GM19463 (cell line): ENCODE measurements around the gene TPSB2.
"Not testable (repeated sequence)": the region's sequence is repeated elsewhere in the genome, so short reads cannot be mapped to it uniquely, and the experiment has no call there.

Experiments used
- ATAC-seq: cut with Tn5 transposase; IDR thresholded peaks from one replicate; pipeline ENCODE4 v1.9.1; 2021; ENCODE audit warnings: mild to moderate bottlenecking, moderate library complexity; ENCODE audit not compliant: unreplicated experiment

TPSB2 gene

DNA sequence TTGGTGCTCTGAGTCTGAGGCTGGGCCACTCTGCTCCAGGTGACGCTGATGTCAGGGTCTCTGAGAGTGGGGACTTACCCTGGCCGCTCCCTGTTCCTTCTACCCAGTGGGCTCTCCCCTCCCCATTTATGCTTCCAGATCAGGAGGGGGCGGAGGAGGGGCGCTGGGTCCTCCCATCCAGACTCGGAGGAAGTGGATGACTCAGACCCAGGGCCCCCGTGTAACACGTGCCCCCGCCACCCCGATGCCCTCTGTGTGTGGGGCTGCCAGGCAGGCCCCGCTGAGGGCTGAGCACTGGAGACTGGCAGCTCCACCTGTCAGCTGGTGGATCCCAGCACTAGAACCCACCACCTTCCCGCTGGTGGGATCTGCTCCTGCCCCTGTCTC, at the start of gene TPSB2:
TPSB2 (minus strand) TSS at position 101 of the 387 bp plus-strand sequence. CDS start 233 bp downstream, outside the sequence.
- ATAC-seq, result not testable (repeated sequence)

DNA sequence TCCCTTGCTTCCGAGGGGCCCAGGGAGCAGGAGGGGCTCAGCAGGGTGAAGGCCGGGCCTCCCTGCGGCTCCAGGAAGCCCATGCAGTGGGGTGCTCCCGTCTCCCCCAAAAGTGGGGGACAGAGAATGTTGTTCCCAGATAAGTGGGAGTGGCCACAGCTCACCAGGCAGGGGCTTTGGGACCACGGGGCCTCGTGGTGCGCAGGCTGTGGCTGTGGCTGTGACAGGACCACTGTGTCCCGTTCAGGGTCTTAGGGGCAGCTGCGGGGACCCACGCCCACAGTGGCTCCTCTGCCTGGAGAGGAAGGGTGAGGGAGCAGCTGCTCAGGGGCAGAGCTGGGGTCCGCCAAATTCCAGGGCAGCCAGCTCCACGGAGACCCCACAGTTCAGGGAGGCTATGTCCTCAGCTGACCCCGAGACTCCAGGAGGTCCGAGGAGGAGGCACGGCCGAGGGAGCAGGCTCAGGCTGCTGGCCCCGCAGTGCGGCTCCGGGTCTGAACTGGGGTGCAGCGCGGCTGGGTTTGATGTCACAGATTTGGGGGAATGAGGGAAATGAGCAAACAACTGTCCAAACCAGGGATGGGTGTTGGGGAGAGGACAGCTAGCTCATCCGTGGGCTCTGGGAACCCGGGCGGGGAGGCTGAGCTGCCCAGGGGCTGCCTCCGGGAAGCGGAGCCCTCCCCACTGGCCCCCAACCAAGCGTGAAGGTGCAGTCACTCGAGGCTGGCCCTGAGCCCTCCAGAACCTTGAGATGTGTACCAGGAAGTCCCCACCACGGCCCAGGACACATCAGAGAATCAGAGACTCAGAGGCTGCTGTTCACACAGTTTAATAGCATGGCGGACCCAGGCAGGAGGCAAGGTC, 49.3 kb upstream of the TPSB2 start:
- ATAC-seq, result no peak

DNA sequence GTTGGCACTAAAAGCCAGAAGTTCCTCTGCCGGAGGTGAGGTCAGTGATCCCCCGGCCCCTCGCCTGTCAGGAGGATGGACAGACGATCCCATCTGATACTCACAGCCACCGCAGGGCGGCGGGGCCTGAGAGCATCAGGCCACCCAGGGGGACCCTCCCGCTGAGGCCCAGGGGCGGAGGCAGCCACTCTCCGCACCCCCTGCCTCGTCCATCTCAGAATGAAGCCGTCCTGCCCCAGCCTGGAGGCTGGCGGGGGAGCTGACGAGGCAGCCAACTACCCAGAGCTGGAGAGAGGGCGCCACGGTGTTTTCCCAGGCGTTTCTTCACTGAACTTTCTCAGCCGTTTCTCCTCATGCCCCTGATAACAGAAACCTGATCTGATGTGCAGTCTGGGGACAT, 48.5 kb upstream of the TPSB2 start:
- no peak for ATAC-seq

DNA sequence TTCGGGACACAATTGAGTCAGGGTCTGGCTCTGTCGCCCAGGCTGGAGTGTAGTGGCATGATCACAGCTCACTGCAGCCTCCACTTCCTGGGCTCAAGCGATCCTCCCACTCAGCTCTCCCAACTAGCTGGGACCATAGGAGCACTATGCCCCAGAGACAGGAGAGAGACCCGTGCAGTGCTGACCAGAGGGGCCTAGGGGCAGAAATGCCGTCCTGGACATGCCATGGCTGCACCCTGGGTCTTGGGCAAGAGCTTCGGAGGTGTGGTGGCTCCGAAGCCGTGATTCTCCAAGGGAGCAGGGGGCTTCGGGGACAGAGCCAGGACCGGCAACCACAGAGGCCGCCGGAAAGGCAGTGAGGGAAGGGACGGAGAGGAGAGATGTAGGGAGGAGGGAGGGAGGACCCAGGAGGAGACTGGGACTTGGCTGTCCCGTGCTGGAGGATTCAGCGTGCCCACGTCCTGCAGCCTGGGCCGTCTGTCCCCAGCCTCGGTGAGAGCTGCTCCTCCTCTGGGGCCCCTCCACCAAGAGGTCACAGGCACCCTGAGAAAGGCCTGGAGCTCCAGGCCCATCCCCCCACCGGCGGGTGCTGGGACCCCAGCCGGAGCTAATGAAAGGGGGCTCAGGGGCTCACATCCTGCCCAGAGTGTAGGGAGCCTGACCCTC, 47.8 kb upstream of the TPSB2 start:
- ATAC-seq, result no peak

DNA sequence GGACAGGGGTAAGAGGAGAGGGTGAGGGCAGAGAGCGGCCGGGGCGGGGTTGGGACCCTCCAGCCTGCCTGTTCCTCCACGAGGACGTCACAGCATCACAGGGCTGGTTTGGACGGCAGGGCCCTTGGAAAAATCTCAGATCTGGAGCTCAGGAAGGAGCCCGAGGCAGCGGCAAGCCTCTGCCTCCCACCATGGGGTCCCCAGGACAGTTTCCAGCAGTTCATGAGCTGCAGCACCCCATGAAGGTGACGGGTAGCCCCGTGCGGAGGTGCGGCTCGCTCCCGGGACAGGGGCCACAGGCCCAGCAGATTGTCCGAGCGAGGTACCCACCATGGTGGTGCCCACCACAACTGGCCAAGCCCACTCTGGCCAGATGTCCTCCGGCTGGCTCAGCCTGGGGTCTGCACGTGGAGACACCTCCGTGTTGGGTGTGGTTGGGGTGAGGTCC, 47.2 kb upstream of the TPSB2 start:
- no peak for ATAC-seq

DNA sequence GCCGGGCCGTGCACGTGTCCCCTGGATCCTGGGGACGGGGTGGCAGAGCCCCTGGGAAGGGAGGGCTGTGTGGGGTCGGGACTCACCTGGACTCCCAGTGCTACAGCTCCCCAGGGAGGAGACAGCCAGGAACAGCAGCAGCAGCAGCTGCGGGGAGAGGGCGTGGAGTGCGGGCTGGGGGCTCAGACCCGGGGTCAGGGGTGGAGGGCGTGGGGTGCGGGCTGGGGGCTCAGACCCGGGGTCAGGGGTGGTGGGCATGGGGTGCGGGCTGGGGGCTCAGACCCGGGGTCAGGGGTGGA, 46.5 kb upstream of the TPSB2 start:
- ATAC-seq, result no peak

DNA sequence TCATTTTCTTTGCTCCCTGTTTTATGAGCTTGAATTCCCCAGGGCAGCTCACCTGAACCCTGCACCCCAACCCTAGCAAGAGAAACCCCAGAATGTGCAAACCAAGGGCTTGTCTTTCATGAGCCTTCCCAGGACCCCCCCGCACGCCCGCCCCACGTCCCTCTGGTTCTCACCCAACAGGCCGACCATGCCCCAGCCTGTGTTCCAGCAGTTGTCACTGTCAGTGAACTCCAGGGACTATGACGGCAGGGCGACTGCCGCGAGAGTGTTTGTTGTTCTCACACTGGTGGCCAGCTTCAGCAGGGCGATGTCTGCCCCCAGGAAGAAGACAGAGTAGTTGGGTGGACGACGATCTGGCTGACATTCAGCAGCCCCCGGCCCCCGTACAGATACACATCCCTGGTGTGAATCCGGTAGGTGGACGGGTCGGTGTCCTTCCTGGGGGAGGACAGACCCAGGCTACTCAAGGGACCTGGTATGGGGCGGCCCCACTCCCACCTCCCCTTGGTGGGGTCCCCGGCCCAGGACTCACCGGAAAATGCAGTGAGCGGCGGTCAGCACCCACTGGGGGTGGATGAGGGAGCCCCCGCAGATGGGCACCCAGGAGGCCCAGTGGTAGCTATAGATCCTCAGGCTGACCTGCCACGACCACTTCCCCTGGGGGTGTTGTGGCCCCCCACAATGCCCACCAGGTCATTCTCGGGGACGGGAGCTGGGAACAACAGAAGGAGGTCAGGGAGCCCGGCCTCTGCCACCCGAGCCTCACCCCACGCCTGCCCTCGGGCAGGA, 46.0 kb upstream of the TPSB2 start:
- ATAC-seq, result no peak

DNA sequence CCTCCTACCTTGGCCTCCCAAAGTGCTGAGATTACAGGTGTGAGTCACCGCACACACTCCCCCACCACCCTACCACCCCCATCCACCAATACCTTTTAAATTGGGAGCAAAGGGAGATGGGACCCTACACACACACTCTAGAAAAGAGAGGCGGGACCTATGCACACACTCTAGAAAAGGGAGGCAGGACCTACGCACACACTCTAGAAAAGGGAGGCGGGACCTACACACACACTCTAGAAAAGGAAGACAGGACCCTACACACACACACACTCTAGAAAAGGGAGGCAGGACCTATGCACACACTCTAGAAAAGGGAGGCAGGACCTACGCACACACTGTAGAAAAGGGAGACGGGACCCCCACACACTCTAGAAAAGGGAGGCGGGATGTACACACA, 44.8 kb upstream of the TPSB2 start:
- no peak for ATAC-seq

DNA sequence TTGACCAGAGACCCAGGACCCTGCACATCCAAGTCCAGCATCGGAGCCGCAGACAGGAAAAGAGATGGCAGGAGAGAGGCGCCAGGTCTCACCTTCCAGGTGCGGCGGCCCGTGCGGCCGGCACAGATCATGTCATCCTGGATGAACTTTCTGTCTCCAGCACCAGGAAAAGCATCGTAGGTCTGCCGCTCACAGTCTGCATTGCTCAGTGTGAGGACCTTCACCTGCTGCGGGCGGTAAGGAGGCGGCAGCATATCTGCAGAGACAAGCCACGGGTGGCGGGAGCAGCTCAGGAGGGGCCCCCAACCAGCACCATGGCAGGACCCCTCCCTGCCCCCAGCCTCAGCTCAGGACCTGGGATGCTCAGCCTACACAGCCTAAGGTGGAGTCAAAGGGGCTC, 43.8 kb upstream of the TPSB2 start:
- ATAC-seq, result no peak

DNA sequence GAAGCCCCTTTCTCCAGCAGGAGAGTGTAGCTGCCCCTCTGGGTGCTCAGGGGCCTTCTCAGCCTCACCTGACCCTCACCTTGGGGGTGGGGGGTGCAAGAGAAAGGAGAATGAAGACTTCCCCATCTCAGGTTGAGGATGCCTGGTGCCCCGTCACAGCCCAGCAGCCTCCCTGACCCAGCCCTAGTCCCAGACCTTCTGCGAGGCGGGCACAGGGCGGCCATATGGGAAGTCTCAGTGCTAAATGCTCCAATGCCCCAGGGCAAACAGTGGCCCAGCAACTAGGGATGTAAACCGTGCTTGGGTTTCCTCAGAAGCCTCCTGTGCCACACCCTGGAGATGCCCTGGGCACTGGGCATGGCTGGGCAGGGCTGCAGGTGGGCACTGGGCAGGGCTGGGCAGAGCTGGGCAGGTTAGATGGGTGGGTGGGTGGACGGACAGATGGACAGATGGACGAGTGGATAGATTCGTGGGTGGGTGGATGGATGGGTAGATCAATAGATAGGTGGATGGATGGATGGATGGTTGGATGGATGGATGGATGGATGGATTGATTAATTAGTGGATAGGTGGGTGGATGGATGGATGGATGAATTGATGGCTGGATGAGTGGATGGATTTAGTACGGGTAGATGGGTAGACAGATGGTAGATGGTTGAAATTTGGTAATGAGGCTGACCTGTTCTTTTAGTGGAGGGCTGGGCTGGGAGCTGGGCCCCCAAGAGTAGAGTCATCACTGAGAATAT, 42.6 kb upstream of the TPSB2 start:
- no peak for ATAC-seq

DNA sequence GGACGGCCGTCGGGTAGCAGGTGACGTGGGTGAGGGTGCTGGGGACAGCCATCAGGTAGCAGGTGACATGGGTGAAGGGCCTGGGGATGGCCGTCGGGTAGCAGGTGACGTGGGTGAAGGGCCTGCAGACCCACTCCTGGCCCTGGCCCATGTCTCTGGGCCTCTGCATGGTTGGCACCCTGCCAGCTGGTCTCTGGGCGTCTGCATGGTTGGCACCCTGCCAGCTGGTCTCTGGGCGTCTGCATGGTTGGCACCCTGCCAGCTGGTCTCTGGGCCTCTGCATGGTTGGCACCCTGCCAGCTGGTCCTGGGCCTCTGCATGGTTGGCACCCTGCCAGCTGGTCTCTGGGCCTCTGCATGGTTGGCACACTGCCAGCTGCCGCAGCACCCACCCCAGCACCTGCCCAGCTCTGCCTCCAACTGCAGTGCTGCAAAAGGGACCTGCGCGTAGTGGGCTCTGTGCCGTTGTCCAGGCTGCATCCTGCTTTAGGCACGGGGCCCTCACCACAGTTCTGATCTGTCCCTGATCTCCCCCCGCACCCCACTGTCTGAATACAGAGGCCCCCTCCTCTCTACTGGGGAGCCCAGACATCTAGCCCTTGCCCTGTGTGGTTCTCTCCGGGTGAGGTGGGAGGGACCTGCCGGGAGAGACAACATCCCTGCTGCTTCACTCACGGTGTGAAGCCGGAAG, 41.9 kb upstream of the TPSB2 start:
- ATAC-seq, result not testable (repeated sequence)

DNA sequence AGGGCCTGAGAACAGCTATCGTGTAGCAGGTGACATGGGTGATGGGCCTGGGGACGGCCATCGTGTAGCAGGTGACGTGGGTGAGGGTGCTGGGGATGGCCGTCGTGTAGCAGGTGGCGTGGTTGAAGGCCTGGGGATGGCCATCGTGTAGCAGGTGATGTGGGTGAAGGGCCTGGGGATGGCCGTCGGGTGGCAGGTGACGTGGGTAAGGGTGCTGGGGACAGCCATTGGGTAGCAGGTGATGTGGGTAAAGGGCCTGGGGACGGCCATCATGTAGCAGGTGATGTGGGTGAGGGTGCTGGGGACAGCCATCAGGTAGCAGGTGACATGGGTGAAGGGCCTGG, 41.4 kb upstream of the TPSB2 start:
- no peak for ATAC-seq

DNA sequence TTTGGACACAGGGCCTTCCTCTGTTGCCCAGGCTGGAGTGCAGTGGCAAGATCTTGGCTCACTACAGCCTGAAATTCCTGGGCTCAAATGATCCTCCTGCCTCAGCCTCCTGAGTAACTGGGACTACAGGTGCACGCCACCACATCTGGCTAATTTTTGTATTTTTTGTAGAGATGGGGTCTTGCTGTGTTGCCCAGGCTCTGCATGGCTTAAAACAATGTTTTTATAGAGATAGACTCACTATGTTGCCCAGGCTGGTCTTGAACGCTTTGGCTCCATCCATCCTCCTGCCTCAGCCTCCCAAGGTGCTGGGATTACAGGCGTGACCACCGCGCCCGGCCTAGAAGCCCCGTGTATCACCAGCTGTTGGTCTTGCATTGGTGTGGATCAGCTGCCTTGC, 39.4 kb upstream of the TPSB2 start:
- ATAC-seq, result not testable (repeated sequence)

DNA sequence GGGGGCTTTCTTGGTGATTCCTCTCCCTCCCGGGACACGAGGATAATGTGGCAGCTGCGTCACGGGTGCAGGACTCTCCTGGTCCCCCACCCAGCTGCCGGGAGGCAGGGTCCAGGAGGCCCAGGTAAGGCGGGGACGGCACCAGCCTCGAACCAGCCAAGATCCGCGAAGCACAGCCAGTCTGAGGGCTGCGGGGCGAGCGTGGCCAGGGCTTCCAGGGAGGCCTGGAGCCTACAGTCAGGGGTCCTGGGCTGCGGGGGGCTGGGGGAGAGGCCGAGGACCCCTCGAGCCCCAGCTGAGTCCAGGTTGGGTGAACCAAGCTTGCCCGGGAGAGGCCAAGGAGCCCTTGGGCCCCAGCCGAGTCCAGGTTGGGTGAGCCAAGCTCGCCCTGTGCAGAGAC, 35.8 kb upstream of the TPSB2 start:
- no peak for ATAC-seq

DNA sequence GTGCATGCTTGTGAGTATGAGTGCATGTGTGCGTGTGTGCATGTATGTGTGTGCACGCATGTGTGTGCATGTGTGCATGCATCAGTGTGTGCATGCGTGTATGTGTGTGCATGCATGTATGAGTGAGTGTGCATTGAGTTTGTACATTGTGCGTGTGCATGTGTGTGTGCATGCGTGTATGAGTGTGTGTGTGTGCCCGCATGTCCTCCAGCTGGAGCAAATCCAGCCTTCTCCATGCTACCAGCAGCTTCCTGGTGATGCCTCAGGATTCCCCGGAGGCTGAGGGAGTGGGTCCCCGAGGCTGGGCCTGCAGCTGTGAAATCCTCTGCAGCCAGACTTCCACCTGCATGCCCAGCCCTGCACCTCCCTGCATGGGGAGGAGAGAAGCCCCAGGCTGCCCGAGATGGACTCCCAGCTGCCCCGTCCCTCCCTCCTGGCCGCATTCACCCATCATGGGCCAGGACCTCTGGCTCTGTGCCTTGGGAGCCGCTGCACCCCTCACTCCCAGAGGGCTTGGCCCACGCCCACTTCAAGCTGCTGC, 35.2 kb upstream of the TPSB2 start:
- ATAC-seq, result no peak

DNA sequence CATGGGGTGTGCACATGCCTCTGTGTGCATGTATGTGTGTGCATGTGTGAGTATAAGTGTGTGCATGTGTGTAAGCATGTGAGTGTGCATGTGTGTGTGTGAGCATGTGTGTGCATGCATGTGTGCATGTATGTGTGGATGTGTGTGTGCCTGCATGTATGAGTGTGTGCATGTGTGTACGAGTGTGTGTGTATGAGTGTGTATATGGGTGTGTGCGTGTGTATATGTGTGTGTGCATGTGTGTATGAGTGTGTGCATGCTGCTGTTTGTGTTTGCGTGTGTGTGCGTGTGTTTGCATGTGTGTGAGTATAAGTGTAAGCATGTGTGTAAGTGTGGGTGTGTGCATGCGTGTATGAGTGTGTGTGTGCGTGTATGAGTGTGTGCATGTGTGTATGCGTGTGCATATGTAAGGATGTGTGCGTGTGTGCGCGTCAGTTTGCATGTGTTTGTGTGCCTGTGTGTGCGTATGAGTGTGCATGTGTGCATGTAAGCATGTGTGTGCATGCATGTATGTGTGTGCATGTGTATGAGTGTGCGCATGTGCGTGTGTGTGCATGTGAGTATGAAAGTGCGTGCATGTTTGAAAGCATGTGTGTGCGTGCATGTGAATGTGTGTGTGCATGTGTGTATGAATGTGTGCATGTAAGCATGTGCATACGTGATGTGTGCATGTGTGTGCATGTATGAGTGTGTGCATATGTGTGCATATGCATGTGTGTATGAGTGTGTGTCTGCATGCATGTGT, 34.5 kb upstream of the TPSB2 start:
- no peak for ATAC-seq

DNA sequence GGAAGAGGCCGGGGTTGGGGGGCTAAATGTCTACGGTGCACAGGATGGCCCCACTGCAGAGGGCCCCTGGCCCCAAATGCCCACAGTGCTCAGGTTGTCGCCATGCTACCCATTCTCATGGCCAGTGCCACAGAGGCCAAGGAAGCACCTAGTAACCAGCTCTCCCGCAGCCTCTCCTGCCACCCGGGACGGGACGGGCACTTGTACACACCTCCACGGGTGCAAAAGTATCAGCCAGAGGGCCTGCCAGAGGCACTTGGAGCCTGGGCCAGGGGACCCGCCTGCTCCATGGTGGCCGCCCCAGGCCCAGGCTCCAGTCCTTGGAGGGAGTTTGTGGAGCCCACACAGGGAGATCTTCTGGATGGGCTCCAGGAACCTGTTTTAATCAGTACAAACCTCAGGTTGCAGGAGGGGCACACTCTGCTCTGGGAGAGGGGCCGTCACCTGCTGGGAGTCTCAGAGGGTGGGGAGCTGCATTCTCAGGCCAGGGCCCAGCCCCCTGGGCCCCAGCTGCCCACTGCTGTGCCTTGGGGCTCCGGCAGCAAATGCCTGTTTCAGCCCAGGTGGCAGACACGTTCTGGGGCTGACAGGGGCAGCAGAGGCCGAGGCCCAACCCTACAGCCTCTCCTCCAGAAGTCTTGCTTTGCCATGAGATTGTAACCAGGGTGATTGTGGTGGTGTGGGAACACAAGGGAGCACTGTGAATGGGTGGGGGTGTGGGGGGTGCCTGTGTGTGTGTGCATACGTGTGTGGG, 33.8 kb upstream of the TPSB2 start:
- ATAC-seq, result no peak

DNA sequence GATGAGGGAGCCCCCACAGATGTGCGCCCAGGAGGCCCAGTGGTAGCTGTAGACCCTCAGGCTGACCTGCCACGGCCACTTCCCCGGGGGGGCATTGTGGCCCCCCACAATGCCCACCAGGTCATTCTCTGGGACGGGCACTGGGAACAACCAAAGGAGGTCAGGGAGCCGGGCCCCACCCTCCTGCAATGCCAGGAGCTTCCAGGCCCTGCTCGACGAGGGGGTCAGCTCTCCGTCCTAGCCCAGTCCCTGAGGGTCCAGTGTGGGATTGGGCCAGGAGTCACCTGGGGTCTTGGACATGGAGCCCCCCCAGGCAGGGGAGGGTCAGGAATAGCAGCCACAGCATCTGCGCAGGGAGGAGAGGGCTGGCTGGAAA, 32.9 kb upstream of the TPSB2 start:
- no peak for ATAC-seq
